Suprapubic skin (tissue), 4 donors: ENCODE results near the gene PRR5.

Source experiments
- CTCF ChIP-seq, 2 donors: fragments of 200-600 bp in 1 of 2; fragments of 450-650 bp in 1 of 2; sonication (generic) in 1 of 2; IDR thresholded peaks; one replicate each; pipeline ENCODE4 v1.5.1; 2016 to 2019; ENCODE audit warnings: antibody characterized with exemption in 2 of 2, mild to moderate bottlenecking in 1 of 2, moderate library complexity in 1 of 2
- EP300 ChIP-seq: sonication (generic); formaldehyde crosslinking; IDR thresholded peaks from one replicate; pipeline ENCODE4 v1.6.1; 2017; ENCODE audit warnings: antibody characterized with exemption
- POLR2A ChIP-seq, 2 donors: fragments of 450-650 bp; IDR thresholded peaks; one replicate each; pipeline ENCODE4 v1.6.1; 2017; ENCODE audit warnings: antibody characterized with exemption in 2 of 2, mild to moderate bottlenecking in 2 of 2, moderate library complexity in 2 of 2
- POLR2AphosphoS5 ChIP-seq, 3 donors: sonication (generic); formaldehyde crosslinking; IDR thresholded peaks; one replicate each; pipeline ENCODE4 v1.6.1; 2017; ENCODE audit warnings: antibody characterized with exemption in 3 of 3

- no peak for TF ChIP-seq CTCF (IDR thresholded peaks at IDR 0.05)
- TF ChIP-seq POLR2AphosphoS5 (IDR thresholded peaks at IDR 0.05), result no peak
- no peak for TF ChIP-seq EP300
- no peak for TF ChIP-seq POLR2A (IDR thresholded peaks at IDR 0.05)
Observed at GRCh38 chr22:44673406-44673805, 28.6 kb upstream of the PRR5 start.
